Endothelial cell of umbilical vein (primary cell): ENCODE data around the gene KCNQ1OT1. TPM values are rescaled to one million over a fixed set of nuclear protein-coding genes. Genes with fewer than 3 reads are reported as not detected.

Experiments
- BruUV-seq: library from RNA; stranded (reverse); fragments of 400-500 nt; replicated peaks from 2 replicates; lab custom pipeline; 2021; lab: Mats Ljungman, UMichigan
- CTCF ChIA-PET: fragments of 300-600, 350-600 bp; sonication (Branson Sonifier 250); formaldehyde crosslinking; loops from one replicate; lab custom pipeline; 2021; ENCODE audit warnings: antibody characterized with exemption, inconsistent platforms; lab: Charles Lee
- POLR2A ChIA-PET: fragments of 300-600, 350-600 bp; sonication (Branson Sonifier 250); formaldehyde crosslinking; loops from one replicate; lab custom pipeline; 2021; ENCODE audit warnings: antibody characterized with exemption, inconsistent platforms; lab: Charles Lee
- DNase-seq: peaks from one replicate; pipeline ENCODE4 v3.0.0-alpha.2; 2011; ENCODE audit warnings: low read depth, low spot score
- FAIRE-seq: peaks from 2 replicates; lab custom pipeline; 2011; peaks lifted over from hg19 to GRCh38; lab: Jason Lieb, UNC
- H2AFZ ChIP-seq: 2 replicates; pipeline ENCODE4 v1.6.0; 2012; ENCODE audit warnings: low read depth, low read length, control low read depth, inconsistent platforms
- H3K27ac ChIP-seq: 2 replicates; pipeline ENCODE4 v1.5.1; 2011; ENCODE audit warnings: low read depth, mild to moderate bottlenecking, control low read depth, low read length, moderate library complexity; ENCODE audit not compliant: insufficient read depth
- H3K27me3 ChIP-seq, 2 experiments: 2 replicates each; pipeline versions ENCODE4 v1.6.0 to v1.6.1; 2011; ENCODE audit warnings: low read length in 2 of 2, mixed read lengths in 1 of 2; ENCODE audit not compliant: control insufficient read depth in 2 of 2, insufficient read depth in 2 of 2
- H3K36me3 ChIP-seq, 2 experiments: 2 replicates in 1 of 2; 3 replicates in 1 of 2; pipeline ENCODE4 v1.5.1; 2011; ENCODE audit warnings: low read length in 2 of 2, mild to moderate bottlenecking in 1 of 2, moderate library complexity in 1 of 2; ENCODE audit not compliant: control insufficient read depth in 2 of 2, insufficient read depth in 2 of 2; ENCODE audit errors: extremely low read depth in 1 of 2
- H3K4me1 ChIP-seq: 3 replicates; pipeline ENCODE4 v1.5.1; 2011; ENCODE audit warnings: mild to moderate bottlenecking, low read length; ENCODE audit not compliant: control insufficient read depth, insufficient read depth; ENCODE audit errors: extremely low read depth
- H3K4me2 ChIP-seq: 2 replicates; pipeline ENCODE4 v1.6.1; 2011; ENCODE audit warnings: low read length, control low read depth, mixed read lengths; ENCODE audit not compliant: insufficient read depth
- H3K4me3 ChIP-seq, 3 experiments: fragments of 200-600 bp in 1 of 3; sonication (generic), shearing (Covaris generic) in 1 of 3; replicated peaks in 1 of 3; 2 replicates each; pipeline ENCODE4 v1.5.1; 2011 to 2016; ENCODE audit warnings: control low read depth in 3 of 3, low read length in 3 of 3, mild to moderate bottlenecking in 2 of 3, inconsistent platforms in 1 of 3, low read depth in 1 of 3, moderate library complexity in 1 of 3; ENCODE audit not compliant: insufficient read depth in 1 of 3
- H3K79me2 ChIP-seq: 2 replicates; pipeline ENCODE4 v1.6.0; 2012; ENCODE audit warnings: low read length, inconsistent platforms; ENCODE audit not compliant: control insufficient read depth, insufficient read depth
- H3K9ac ChIP-seq: replicated peaks from 2 replicates; pipeline ENCODE3; 2011; ENCODE audit warnings: low read length, control low read depth; ENCODE audit not compliant: insufficient read depth; ENCODE audit errors: extremely low read depth
- H3K9me1 ChIP-seq: replicated peaks from 3 replicates; pipeline ENCODE4 v1.6.0; 2011; ENCODE audit warnings: mild to moderate bottlenecking, low read length; ENCODE audit not compliant: control insufficient read depth, insufficient read depth; ENCODE audit errors: extremely low read depth
- H3K9me3 ChIP-seq: replicated peaks from 2 replicates; pipeline ENCODE4 v1.5.1; 2012; ENCODE audit warnings: low read length, inconsistent platforms; ENCODE audit not compliant: control insufficient read depth, insufficient read depth
- H4K20me1 ChIP-seq: replicated peaks from 2 replicates; pipeline ENCODE3; 2011; ENCODE audit warnings: mild to moderate bottlenecking, low read length; ENCODE audit not compliant: control insufficient read depth, insufficient read depth; ENCODE audit errors: extremely low read depth
- EZH2 ChIP-seq: IDR thresholded peaks from 2 replicates; pipeline ENCODE4 v1.6.1; 2012; ENCODE audit warnings: borderline replicate concordance, low read depth, mild to moderate bottlenecking, moderate library complexity, low read length, inconsistent platforms; ENCODE audit not compliant: severe bottlenecking
- FOS ChIP-seq: IDR thresholded peaks from 2 replicates; pipeline ENCODE4 v1.6.1; 2011; ENCODE audit warnings: mild to moderate bottlenecking, low read length, moderate library complexity, borderline replicate concordance; ENCODE audit not compliant: insufficient read depth
- GATA2 ChIP-seq: IDR thresholded peaks from 2 replicates; pipeline ENCODE4 v1.7.0; 2011; ENCODE audit warnings: low read depth, mild to moderate bottlenecking, moderate library complexity, mixed read lengths, low read length; ENCODE audit not compliant: insufficient read length, insufficient read depth
- JUN ChIP-seq: IDR thresholded peaks from 2 replicates; pipeline ENCODE4 v1.6.1; 2011; ENCODE audit warnings: borderline replicate concordance, low read depth; ENCODE audit not compliant: insufficient read length, insufficient read depth
- MYC ChIP-seq: IDR thresholded peaks from one replicate; pipeline ENCODE4 v1.6.1; 2011; ENCODE audit warnings: mild to moderate bottlenecking, low read depth, low read length
- POLR2A ChIP-seq: IDR thresholded peaks from 2 replicates; pipeline ENCODE4 v1.6.1; 2012; ENCODE audit warnings: low read depth, mild to moderate bottlenecking, control low read depth, low read length
- POLR2AphosphoS5 ChIP-seq: IDR thresholded peaks from 2 replicates; pipeline ENCODE4 v1.6.1; 2012; ENCODE audit warnings: low read depth, mild to moderate bottlenecking, control low read depth, low read length, moderate library complexity; ENCODE audit not compliant: insufficient read depth
- dilution Hi-C: fragments of 300-500 bp; cut with MboI; formaldehyde crosslinking; loops from one replicate; pipeline ENCODE4 v1.15.0; 2019; ENCODE audit warnings: low sequenced_read_pairs; ENCODE audit not compliant: extremely low pct_ligation_motif_present
- intact Hi-C: fragments of 100-400 bp; cut with micrococcal nuclease; formaldehyde crosslinking; loops from one replicate; pipeline ENCODE4 v1.10.0; 2022
- polyA plus RNA-seq, 4 experiments: library from polyadenylated mRNA; depleted of rRNA in 3 of 4; stranded (reverse) in 3 of 4; unstranded in 1 of 4; fragments of >200 nt; gene quantifications; 2 replicates each; pipeline versions ENCODE4 v1.2.1 to v1.2.3, GENCODE V29; 2011 to 2012; ENCODE audit warnings: missing spikeins in 1 of 4
- total RNA-seq: library from RNA; stranded (reverse); gene quantifications from 2 replicates; pipeline ENCODE4 v1.2.3, GENCODE V29; 2021
- TF ChIP-seq, protein P1 (sequence below), 2 donors: IDR thresholded peaks; 1 replicate in 1 of 2; 2 replicates in 1 of 2; pipeline ENCODE4 v1.5.1; 2011; ENCODE audit warnings: low read length in 2 of 2, mild to moderate bottlenecking in 2 of 2, moderate library complexity in 2 of 2, control low read depth in 1 of 2, inconsistent platforms in 1 of 2, low read depth in 1 of 2; ENCODE audit not compliant: insufficient read depth in 1 of 2; ENCODE audit errors: extremely low read depth in 1 of 2
- TF ChIP-seq, protein P2 (sequence below): IDR thresholded peaks from 2 replicates; pipeline ENCODE4 v1.6.1; 2011; ENCODE audit not compliant: insufficient read depth, insufficient read length

Gene KCNQ1OT1
- total and polyA plus RNA-seq, 2 donors (not counting 3 experiments of a cell fraction or from before 2014, with no cell fraction given), result 0.11 to 1.8 TPM

DNA sequence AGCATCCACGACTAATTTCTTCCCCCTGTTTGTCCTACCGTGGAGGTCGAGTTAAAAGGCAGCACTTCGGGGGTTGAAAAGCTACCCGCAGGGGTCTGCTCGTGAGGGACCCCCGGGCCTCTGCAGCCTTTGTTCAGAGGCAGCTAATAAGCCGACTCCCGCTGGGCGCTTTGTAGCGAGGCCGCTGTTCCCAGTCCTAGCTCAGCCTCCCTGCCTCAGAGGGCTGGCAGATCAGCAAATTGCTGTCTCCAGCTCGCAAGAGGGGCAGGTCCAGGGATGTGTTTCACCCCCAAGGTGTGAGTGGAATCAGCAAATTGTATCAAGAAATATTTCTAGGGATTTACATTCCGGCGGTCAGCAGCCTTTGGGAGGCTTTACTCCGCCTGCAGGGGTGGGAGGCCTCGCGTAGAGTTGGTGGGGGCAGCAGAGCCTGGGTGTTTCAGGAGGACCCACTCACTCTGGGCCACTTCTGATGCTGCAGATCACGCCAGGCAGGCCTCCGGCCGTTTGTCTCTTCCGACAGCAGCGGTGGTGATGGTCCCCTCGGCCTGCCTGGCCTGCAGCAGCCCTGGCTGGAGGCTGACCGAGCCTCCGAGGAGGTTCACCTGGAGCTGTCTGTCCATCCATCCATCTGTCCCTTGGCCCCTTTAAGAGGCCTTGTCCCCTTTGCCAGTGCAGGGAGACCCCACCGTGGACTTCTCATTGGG is 21.6 kb upstream of the KCNQ1OT1 start:
- Histone ChIP-seq H3K27ac (no peak overlapping the region), H3K4me3 (no peak overlapping the region), H2AFZ (no peak overlapping the region), H3K27me3 (peaks cover 0 to 3% of the 10 kb centered on the region in 2 experiments), H3K4me1 (no peaks in the 10 kb centered on the region), H3K79me2 (no peaks in the 10 kb centered on the region), H3K4me2 (no peak overlapping the region), H3K36me3 (no peaks in the 10 kb centered on the region), H4K20me1 (no peaks in the 10 kb centered on the region), H3K9me3 (no peaks in the 10 kb centered on the region), H3K9me1 (no peaks in the 10 kb centered on the region), H3K9ac (no peak overlapping the region)
- intact Hi-C loops (no loop called here), dilution Hi-C loops (no loop called here)
- no TSS peak for BruUV-seq
- TF ChIP-seq FOS (no peak), POLR2AphosphoS5 (no peak), POLR2A (no peak), JUN (no peak), MYC (no peak), EZH2 (no peak), GATA2 (no peak)
- TF ChIP-seq, protein P1, sequence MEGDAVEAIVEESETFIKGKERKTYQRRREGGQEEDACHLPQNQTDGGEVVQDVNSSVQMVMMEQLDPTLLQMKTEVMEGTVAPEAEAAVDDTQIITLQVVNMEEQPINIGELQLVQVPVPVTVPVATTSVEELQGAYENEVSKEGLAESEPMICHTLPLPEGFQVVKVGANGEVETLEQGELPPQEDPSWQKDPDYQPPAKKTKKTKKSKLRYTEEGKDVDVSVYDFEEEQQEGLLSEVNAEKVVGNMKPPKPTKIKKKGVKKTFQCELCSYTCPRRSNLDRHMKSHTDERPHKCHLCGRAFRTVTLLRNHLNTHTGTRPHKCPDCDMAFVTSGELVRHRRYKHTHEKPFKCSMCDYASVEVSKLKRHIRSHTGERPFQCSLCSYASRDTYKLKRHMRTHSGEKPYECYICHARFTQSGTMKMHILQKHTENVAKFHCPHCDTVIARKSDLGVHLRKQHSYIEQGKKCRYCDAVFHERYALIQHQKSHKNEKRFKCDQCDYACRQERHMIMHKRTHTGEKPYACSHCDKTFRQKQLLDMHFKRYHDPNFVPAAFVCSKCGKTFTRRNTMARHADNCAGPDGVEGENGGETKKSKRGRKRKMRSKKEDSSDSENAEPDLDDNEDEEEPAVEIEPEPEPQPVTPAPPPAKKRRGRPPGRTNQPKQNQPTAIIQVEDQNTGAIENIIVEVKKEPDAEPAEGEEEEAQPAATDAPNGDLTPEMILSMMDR (IDR thresholded peaks at IDR 0.05; ENCODE audit: extremely low read depth in 1 of 2, insufficient read depth in 1 of 2, low read depth in 1 of 2, low read length in 2 of 2), result no peak
- TF ChIP-seq, protein P2, sequence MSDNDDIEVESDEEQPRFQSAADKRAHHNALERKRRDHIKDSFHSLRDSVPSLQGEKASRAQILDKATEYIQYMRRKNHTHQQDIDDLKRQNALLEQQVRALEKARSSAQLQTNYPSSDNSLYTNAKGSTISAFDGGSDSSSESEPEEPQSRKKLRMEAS, result no peak
- CTCF ChIA-PET, result no interaction called here
- DNase-seq (no peak), FAIRE-seq (no peak)
- POLR2A ChIA-PET, result no interaction called here
